ENCODE data around the gene CDK5RAP2.

DNA sequence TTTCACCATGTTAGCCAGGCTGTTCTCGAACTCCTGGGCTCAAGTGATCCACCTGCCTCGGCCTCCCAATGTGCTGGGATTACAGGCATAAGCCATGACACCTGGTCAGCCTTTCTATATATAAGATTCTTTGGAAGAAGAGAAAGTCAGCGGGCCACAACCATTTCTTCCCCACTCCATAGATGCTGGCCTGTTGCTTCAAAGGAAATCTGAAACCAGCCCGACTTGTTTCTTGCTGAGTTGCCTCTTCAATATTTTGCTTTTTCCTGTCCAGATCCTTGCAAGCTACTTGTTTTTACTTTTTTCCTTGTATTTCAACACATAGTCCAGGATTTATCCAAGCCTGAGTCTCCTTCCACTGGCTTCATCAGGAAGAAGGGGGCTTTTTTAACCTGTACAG lies 219.5 kb downstream of the CDK5RAP2 start:
- no peak for TF ChIP-seq POLR2AphosphoS5 (IDR thresholded peaks at IDR 0.05; ENCODE audit: low read depth, low read length)
- TF ChIP-seq, protein P1, sequence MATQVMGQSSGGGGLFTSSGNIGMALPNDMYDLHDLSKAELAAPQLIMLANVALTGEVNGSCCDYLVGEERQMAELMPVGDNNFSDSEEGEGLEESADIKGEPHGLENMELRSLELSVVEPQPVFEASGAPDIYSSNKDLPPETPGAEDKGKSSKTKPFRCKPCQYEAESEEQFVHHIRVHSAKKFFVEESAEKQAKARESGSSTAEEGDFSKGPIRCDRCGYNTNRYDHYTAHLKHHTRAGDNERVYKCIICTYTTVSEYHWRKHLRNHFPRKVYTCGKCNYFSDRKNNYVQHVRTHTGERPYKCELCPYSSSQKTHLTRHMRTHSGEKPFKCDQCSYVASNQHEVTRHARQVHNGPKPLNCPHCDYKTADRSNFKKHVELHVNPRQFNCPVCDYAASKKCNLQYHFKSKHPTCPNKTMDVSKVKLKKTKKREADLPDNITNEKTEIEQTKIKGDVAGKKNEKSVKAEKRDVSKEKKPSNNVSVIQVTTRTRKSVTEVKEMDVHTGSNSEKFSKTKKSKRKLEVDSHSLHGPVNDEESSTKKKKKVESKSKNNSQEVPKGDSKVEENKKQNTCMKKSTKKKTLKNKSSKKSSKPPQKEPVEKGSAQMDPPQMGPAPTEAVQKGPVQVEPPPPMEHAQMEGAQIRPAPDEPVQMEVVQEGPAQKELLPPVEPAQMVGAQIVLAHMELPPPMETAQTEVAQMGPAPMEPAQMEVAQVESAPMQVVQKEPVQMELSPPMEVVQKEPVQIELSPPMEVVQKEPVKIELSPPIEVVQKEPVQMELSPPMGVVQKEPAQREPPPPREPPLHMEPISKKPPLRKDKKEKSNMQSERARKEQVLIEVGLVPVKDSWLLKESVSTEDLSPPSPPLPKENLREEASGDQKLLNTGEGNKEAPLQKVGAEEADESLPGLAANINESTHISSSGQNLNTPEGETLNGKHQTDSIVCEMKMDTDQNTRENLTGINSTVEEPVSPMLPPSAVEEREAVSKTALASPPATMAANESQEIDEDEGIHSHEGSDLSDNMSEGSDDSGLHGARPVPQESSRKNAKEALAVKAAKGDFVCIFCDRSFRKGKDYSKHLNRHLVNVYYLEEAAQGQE (IDR thresholded peaks at IDR 0.05; ENCODE audit: insufficient read depth in 1 of 2, low read depth in 2 of 2, low read length in 2 of 2) = no peak
- no peak for TF ChIP-seq SIN3A (IDR thresholded peaks at IDR 0.05; ENCODE audit: borderline replicate concordance, insufficient read depth, low read length)

Data from PFSK-1 (cell line).